HEK293 (cell line): ENCODE data around the gene CPSF2.

Source experiments
- CTCF ChIA-PET: fragments of 350-600 bp; formaldehyde crosslinking; extraction: SDS; loops from one replicate; lab custom pipeline; 2021; ENCODE audit warnings: antibody characterized with exemption; lab: Yijun Ruan, JAX
- POLR2A ChIA-PET: fragments of 300-600 bp; formaldehyde crosslinking; extraction: SDS; loops from one replicate; lab custom pipeline; 2020; ENCODE audit warnings: antibody characterized with exemption, inconsistent platforms; lab: Yijun Ruan, JAX
- H3K27ac ChIP-seq: fragments of 200-500 bp; sonication (Bioruptor generic); 2 replicates; pipeline ENCODE4 v1.5.1; 2014; ENCODE audit warnings: low read depth, low read length, control low read depth, inconsistent platforms; ENCODE audit errors: extremely low read depth
- H3K36me3 ChIP-seq, 2 experiments: fragments of 200-500 bp in 1 of 2; sonication (Bioruptor generic) in 1 of 2; 1 replicate in 1 of 2; 2 replicates in 1 of 2; pipeline ENCODE4 v1.5.1; 2014 to 2017; ENCODE audit warnings: inconsistent platforms in 2 of 2, low read length in 2 of 2; ENCODE audit not compliant: control insufficient read depth in 2 of 2, insufficient read depth in 1 of 2
- H3K4me1 ChIP-seq: fragments of 200-500 bp; sonication (Bioruptor generic); 2 replicates; pipeline ENCODE4 v1.5.1; 2014; ENCODE audit warnings: mild to moderate bottlenecking, low read length, inconsistent platforms; ENCODE audit not compliant: control insufficient read depth, insufficient read depth
- H3K4me3 ChIP-seq: 2 replicates; pipeline ENCODE4 v1.5.1; 2011; ENCODE audit warnings: low read depth, mild to moderate bottlenecking, control low read depth, low read length, moderate library complexity
- H3K9me3 ChIP-seq: fragments of 200-500 bp; sonication (Bioruptor generic); 2 replicates; pipeline ENCODE4 v1.5.1; 2014; ENCODE audit warnings: low read depth, low read length, inconsistent platforms; ENCODE audit not compliant: control insufficient read depth, insufficient read depth
- HOXC10 ChIP-seq: sonication (generic); formaldehyde crosslinking; IDR thresholded peaks from 2 replicates; pipeline ENCODE4 v1.8.1; 2023; ENCODE audit warnings: mild to moderate bottlenecking, missing genetic modification reagents
- PRDM1 ChIP-seq: fragments of 450-650 bp; formaldehyde crosslinking; IDR thresholded peaks from 2 replicates; pipeline ENCODE4; 2016; ENCODE audit warnings: missing biosample characterization, missing genetic modification characterization
- ZBTB1 ChIP-seq: fragments of 450-650 bp; formaldehyde crosslinking; IDR thresholded peaks from 2 replicates; pipeline ENCODE4 v1.5.1; 2016; ENCODE audit warnings: missing biosample characterization, missing genetic modification characterization
- ZFHX2 ChIP-seq: fragments of 450-650 bp; formaldehyde crosslinking; conservative IDR thresholded peaks from 2 replicates; pipeline ENCODE4 v1.5.1; 2016; ENCODE audit warnings: missing biosample characterization, missing genetic modification characterization
- ZNF146 ChIP-seq: fragments of 450-650 bp; formaldehyde crosslinking; IDR thresholded peaks from 2 replicates; pipeline ENCODE4 v1.5.1; 2016; ENCODE audit warnings: missing biosample characterization, missing genetic modification characterization
- ZNF2 ChIP-seq: fragments of 450-650 bp; formaldehyde crosslinking; IDR thresholded peaks from 2 replicates; pipeline ENCODE4 v1.5.1; 2016; ENCODE audit warnings: missing biosample characterization, missing genetic modification characterization
- ZNF521 ChIP-seq: fragments of 450-650 bp; formaldehyde crosslinking; IDR thresholded peaks from 2 replicates; pipeline ENCODE4 v1.5.1; 2017; ENCODE audit warnings: missing biosample characterization, mild to moderate bottlenecking, missing genetic modification characterization
- ZNF610 ChIP-seq: fragments of 450-650 bp; formaldehyde crosslinking; IDR thresholded peaks from 2 replicates; pipeline ENCODE4 v1.5.1; 2016; ENCODE audit warnings: missing biosample characterization, missing genetic modification characterization, borderline replicate concordance
- TF ChIP-seq, protein P1 (sequence below): fragments of 450-650 bp; formaldehyde crosslinking; IDR thresholded peaks from 2 replicates; pipeline ENCODE4 v1.5.1; 2016; ENCODE audit warnings: missing biosample characterization, missing genetic modification characterization, borderline replicate concordance
- TF ChIP-seq, protein P2 (sequence below): fragments of 450-650 bp; formaldehyde crosslinking; IDR thresholded peaks from 2 replicates; pipeline ENCODE4 v1.5.1; 2017; ENCODE audit warnings: missing biosample characterization, mild to moderate bottlenecking, missing genetic modification characterization, moderate library complexity
- TF ChIP-seq, protein P3 (sequence below): fragments of 450-650 bp; formaldehyde crosslinking; IDR thresholded peaks from 2 replicates; pipeline ENCODE4 v1.5.1; 2016; ENCODE audit warnings: missing biosample characterization, missing genetic modification characterization
- TF ChIP-seq, protein P4 (sequence below): fragments of 450-650 bp; formaldehyde crosslinking; IDR thresholded peaks from 2 replicates; pipeline ENCODE4 v1.5.1; 2016; ENCODE audit warnings: missing biosample characterization, missing genetic modification characterization, borderline replicate concordance

Gene CPSF2

DNA sequence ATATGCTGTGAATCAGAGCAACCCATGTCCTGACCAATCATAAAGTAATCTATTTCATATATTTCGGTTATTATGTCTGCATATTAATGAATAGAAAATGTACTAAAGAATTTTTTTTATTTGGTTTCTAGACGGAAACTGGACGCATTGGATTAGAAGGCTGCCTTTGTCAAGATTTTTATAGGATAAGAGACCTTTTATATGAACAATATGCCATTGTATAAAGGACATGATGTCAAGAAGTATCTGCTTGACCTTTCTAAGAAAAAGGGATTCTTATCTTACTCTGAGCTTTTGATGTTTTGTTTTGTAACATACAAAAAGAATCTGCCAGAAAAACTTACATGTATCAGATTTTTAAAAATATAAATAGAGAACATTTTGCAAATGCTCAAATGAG, 39.8 kb downstream of the CPSF2 start (continued):
- TF ChIP-seq, protein P1, sequence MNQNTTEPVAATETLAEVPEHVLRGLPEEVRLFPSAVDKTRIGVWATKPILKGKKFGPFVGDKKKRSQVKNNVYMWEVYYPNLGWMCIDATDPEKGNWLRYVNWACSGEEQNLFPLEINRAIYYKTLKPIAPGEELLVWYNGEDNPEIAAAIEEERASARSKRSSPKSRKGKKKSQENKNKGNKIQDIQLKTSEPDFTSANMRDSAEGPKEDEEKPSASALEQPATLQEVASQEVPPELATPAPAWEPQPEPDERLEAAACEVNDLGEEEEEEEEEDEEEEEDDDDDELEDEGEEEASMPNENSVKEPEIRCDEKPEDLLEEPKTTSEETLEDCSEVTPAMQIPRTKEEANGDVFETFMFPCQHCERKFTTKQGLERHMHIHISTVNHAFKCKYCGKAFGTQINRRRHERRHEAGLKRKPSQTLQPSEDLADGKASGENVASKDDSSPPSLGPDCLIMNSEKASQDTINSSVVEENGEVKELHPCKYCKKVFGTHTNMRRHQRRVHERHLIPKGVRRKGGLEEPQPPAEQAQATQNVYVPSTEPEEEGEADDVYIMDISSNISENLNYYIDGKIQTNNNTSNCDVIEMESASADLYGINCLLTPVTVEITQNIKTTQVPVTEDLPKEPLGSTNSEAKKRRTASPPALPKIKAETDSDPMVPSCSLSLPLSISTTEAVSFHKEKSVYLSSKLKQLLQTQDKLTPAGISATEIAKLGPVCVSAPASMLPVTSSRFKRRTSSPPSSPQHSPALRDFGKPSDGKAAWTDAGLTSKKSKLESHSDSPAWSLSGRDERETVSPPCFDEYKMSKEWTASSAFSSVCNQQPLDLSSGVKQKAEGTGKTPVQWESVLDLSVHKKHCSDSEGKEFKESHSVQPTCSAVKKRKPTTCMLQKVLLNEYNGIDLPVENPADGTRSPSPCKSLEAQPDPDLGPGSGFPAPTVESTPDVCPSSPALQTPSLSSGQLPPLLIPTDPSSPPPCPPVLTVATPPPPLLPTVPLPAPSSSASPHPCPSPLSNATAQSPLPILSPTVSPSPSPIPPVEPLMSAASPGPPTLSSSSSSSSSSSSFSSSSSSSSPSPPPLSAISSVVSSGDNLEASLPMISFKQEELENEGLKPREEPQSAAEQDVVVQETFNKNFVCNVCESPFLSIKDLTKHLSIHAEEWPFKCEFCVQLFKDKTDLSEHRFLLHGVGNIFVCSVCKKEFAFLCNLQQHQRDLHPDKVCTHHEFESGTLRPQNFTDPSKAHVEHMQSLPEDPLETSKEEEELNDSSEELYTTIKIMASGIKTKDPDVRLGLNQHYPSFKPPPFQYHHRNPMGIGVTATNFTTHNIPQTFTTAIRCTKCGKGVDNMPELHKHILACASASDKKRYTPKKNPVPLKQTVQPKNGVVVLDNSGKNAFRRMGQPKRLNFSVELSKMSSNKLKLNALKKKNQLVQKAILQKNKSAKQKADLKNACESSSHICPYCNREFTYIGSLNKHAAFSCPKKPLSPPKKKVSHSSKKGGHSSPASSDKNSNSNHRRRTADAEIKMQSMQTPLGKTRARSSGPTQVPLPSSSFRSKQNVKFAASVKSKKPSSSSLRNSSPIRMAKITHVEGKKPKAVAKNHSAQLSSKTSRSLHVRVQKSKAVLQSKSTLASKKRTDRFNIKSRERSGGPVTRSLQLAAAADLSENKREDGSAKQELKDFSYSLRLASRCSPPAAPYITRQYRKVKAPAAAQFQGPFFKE = no peak
- TF ChIP-seq ZNF2 (tag by site-specific recombination) (no peak), ZFHX2 (no peak), PRDM1 (tag by site-specific recombination) (no peak), ZBTB1 (no peak)
- TF ChIP-seq, protein P2, sequence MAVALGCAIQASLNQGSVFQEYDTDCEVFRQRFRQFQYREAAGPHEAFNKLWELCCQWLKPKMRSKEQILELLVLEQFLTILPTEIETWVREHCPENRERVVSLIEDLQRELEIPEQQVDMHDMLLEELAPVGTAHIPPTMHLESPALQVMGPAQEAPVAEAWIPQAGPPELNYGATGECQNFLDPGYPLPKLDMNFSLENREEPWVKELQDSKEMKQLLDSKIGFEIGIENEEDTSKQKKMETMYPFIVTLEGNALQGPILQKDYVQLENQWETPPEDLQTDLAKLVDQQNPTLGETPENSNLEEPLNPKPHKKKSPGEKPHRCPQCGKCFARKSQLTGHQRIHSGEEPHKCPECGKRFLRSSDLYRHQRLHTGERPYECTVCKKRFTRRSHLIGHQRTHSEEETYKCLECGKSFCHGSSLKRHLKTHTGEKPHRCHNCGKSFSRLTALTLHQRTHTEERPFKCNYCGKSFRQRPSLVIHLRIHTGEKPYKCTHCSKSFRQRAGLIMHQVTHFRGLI (tag by site-specific recombination) = no peak
- TF ChIP-seq, protein P3, sequence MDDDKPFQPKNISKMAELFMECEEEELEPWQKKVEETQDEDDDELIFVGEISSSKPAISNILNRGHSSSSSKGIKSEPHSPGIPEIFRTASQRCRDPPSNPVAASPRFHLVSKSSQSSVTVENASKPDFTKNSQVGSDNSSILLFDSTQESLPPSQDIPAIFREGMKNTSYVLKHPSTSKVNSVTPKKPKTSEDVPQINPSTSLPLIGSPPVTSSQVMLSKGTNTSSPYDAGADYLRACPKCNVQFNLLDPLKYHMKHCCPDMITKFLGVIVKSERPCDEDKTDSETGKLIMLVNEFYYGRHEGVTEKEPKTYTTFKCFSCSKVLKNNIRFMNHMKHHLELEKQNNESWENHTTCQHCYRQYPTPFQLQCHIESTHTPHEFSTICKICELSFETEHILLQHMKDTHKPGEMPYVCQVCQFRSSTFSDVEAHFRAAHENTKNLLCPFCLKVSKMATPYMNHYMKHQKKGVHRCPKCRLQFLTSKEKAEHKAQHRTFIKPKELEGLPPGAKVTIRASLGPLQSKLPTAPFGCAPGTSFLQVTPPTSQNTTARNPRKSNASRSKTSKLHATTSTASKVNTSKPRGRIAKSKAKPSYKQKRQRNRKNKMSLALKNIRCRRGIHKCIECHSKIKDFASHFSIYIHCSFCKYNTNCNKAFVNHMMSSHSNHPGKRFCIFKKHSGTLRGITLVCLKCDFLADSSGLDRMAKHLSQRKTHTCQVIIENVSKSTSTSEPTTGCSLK (tag by site-specific recombination) = no peak

DNA sequence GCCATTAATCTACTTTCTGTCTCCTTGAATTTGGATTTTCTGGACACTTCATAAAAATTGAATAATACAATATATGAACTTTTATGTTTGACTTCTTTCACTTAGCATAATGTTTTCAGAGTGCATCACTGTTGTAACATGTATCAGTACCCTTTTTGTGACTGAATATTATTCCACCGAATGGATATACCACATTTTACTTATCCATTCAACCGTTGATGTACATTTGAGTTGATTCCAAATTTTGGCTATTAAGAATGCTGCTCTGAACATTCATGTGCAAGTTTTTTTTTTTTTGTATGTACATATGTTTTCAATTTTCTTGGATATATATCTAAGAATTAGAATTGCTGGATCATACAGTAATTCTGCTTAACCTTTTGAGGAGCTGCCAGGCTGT, 43.2 kb downstream of the CPSF2 start:
- no peak overlapping the region for H3K4me3 ChIP-seq
- no peak overlapping the region for H3K27ac ChIP-seq
- CTCF ChIA-PET = no interaction called here
- H3K4me1 ChIP-seq = no peaks in the 10 kb centered on the region
- POLR2A ChIA-PET = no interaction called here
- no peaks in the 10 kb centered on the region; the same call in 1 of the 2 replicates for H3K9me3 ChIP-seq
- H3K36me3 ChIP-seq = peaks cover 58 to 60% of the 10 kb centered on the region in 2 experiments
- TF ChIP-seq ZNF146 (tag by site-specific recombination) = peak; percentile 44; the same call in 1 of the 2 replicates
- TF ChIP-seq, protein P4, sequence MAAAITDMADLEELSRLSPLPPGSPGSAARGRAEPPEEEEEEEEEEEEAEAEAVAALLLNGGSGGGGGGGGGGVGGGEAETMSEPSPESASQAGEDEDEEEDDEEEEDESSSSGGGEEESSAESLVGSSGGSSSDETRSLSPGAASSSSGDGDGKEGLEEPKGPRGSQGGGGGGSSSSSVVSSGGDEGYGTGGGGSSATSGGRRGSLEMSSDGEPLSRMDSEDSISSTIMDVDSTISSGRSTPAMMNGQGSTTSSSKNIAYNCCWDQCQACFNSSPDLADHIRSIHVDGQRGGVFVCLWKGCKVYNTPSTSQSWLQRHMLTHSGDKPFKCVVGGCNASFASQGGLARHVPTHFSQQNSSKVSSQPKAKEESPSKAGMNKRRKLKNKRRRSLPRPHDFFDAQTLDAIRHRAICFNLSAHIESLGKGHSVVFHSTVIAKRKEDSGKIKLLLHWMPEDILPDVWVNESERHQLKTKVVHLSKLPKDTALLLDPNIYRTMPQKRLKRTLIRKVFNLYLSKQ (tag by site-specific recombination) = no peak

DNA sequence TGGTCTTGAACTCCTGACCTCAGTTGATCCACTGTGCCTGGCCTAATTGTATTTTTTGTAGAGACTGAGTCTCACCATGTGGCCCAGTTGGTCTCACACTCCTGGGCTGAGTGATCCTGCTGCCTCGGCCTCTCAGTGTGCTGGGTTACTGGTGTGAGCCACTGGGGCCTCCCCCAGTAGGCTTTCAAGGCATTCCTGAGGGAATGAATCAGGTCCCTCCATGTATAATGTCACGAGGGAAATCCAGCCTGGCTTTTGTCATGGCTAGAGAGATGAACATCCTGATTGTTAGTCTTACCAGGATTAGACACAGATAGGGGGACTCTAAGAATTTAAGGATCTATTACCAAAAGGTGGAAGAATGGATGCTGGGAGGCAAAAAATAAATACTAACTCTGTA, 51.9 kb downstream of the CPSF2 start:
- no peak overlapping the region for H3K4me3 ChIP-seq
- peaks cover 0 to 9% of the 10 kb centered on the region in 2 experiments; a peak in 2 of 3 replicates for H3K36me3 ChIP-seq
- no peak for TF ChIP-seq HOXC10 (CRISPR knock-in tag)
- TF ChIP-seq ZNF521 (tag by site-specific recombination) = no peak
- no peak for TF ChIP-seq ZNF610 (tag by site-specific recombination)
- no peaks in the 10 kb centered on the region for H3K9me3 ChIP-seq
- no peak overlapping the region for H3K27ac ChIP-seq
- CTCF ChIA-PET = interaction anchor here (0.7 kb wide), 1 partner anchor 303 kb away, joined by 3 read pairs; no protein-coding TSS in a partner anchor
- no peaks in the 10 kb centered on the region for H3K4me1 ChIP-seq
- POLR2A ChIA-PET = no interaction called here
